Small intestine (tissue), 7 donors: ENCODE measurements around the gene KCNK3. TPM values are rescaled to one million over a fixed set of nuclear protein-coding genes. Genes with fewer than 3 reads are reported as not detected.
A peak's percentile ranks its signal among the peaks of the same experiment; 100 is the strongest.

Source experiments
- DNase-seq, 2 donors: peaks; one replicate each; pipeline versions ENCODE4 v3.0.0 to v3.0.0-alpha.2; 2013
- FAIRE-seq: peaks from 2 replicates; lab custom pipeline; 2012; peaks lifted over from hg19 to GRCh38; lab: Jason Lieb, UNC
- H3K27ac ChIP-seq, 3 donors: one replicate each; pipeline ENCODE4 v1.5.1; 2013; ENCODE audit warnings: low read length in 2 of 3, mild to moderate bottlenecking in 2 of 3, control low read depth in 1 of 3, inconsistent platforms in 1 of 3, low read depth in 1 of 3, moderate library complexity in 1 of 3
- H3K27me3 ChIP-seq, 3 donors: one replicate each; pipeline ENCODE4 v1.6.1; 2013; ENCODE audit warnings: low read length in 3 of 3, inconsistent platforms in 1 of 3; ENCODE audit not compliant: control insufficient read depth in 3 of 3, insufficient read depth in 3 of 3
- H3K36me3 ChIP-seq, 3 donors: one replicate each; pipeline ENCODE4 v1.6.1; 2013; ENCODE audit warnings: low read length in 3 of 3, inconsistent platforms in 1 of 3, low read depth in 1 of 3, mild to moderate bottlenecking in 1 of 3, moderate library complexity in 1 of 3; ENCODE audit not compliant: control insufficient read depth in 3 of 3, insufficient read depth in 2 of 3
- H3K4me1 ChIP-seq, 3 donors: one replicate each; pipeline ENCODE4 v1.6.1; 2013; ENCODE audit warnings: low read length in 2 of 3, inconsistent platforms in 1 of 3, low read depth in 1 of 3, mild to moderate bottlenecking in 1 of 3, moderate library complexity in 1 of 3; ENCODE audit not compliant: control insufficient read depth in 3 of 3, insufficient read depth in 2 of 3
- H3K4me3 ChIP-seq, 3 donors: one replicate each; pipeline ENCODE4 v1.5.1; 2013; ENCODE audit warnings: low read length in 3 of 3, control low read depth in 1 of 3, inconsistent platforms in 1 of 3, low read depth in 1 of 3, mild to moderate bottlenecking in 1 of 3, moderate library complexity in 1 of 3
- H3K9me3 ChIP-seq, 2 donors: one replicate each; pipeline ENCODE4 v1.6.1; 2013; ENCODE audit warnings: low read depth in 1 of 2, low read length in 1 of 2; ENCODE audit not compliant: control insufficient read depth in 2 of 2, insufficient read depth in 1 of 2
- WGBS, 3 donors: extraction: QIAGEN DNeasy Blood & Tissue Kit; methylation state at CpG; one replicate each; pipeline ENCODE4 v1.1.7; 2013; 5-methylcytosine and 5-hydroxymethylcytosine counted together
- polyA plus RNA-seq, 4 donors: library from polyadenylated mRNA; stranded (reverse) in 3 of 4; unstranded in 1 of 4; fragments of 200-250 nt in 3 of 4; fragments of 120-200 nt in 1 of 4; gene quantifications; one replicate each; pipeline versions ENCODE4 v1.2.1 to v1.2.3, GENCODE V29; 2013
- donor health status: healthy with polysubstance abuse.
- donor health status: control.
- donor health status: control.
- donor health status: Bipolar disorder and iron deficiency.
- donor health status: healthy.

Gene KCNK3
- polyA plus RNA-seq, 4 donors, result 0.22 to 3.3 (median 0.28) TPM

DNA sequence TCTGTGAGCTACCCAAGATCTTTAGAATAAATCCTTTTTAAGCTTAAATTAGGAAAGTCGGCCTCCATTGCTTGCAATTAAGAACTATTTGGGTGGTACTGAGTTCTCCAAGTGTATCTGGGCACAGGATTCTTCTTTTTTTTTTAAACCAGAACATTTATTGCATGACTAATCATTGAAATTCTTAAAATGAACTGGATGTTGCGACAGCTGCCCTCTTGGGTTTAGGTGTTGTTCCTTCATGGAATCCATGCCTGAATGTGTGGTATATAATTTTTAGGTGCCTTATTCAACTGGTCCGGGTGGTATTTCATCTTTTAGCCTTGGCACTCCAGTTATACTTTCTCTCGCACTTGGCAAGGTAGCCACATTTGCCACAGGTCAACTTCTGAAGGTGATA, 14.5 kb upstream of the KCNK3 start:
- WGBS, 3 donors, result 91 to 94% (median 94%) methylated on average over 4 of the region's 4 CpGs
- DNase-seq, result no peak
- H3K36me3 ChIP-seq, result no peaks in the 10 kb centered on the region
- no peak overlapping the region for H3K27ac ChIP-seq
- FAIRE-seq, result no peak
- no peaks in the 10 kb centered on the region for H3K4me1 ChIP-seq
- H3K9me3 ChIP-seq, result peaks cover 0 to 5% of the 10 kb centered on the region in 2 donors
- peaks cover 0 to 14% (median 2%) of the 10 kb centered on the region in 3 donors for H3K27me3 ChIP-seq
- no peak overlapping the region for H3K4me3 ChIP-seq

GRCh38 chr2:26679867-26680266, 12.7 kb upstream of the KCNK3 start:
- FAIRE-seq, result no peak
- no peaks in the 10 kb centered on the region for H3K4me1 ChIP-seq
- no peak overlapping the region for H3K27ac ChIP-seq
- H3K27me3 ChIP-seq, result peaks cover 0 to 19% (median 2%) of the 10 kb centered on the region in 3 donors
- WGBS, 3 donors, result 71 to 83% (median 82%) methylated on average over 4 of the region's 4 CpGs
- H3K9me3 ChIP-seq, result peaks cover 0 to 5% of the 10 kb centered on the region in 2 donors
- no peaks in the 10 kb centered on the region for H3K36me3 ChIP-seq
- no peak overlapping the region for H3K4me3 ChIP-seq
- DNase-seq, result no peak

DNA sequence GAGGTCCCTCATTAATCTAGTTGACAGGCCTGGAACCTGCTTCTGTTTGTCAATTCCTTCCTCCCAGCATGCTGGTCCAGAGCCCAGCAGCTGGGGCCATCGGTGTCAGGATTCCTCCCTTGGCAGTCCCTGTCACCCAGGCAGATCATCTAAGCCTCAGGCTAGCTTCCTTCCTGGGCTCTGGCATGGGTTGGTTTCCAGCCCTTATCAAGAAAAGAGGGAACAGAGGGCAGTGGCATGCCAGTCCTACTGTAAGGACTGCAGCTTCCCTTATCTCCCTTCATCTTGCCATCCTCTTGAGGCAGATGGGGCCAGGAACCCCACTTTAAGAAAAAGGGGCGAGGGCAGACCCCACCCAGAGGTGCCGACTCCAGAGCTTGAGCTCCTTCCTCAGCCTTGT, 10.9 kb upstream of the KCNK3 start:
- FAIRE-seq (no peak), DNase-seq (no peak)
- H3K4me1 ChIP-seq, result peaks cover 0 to 5% (median 0%) of the 10 kb centered on the region in 3 donors
- WGBS, 3 donors, result 64 to 76% (median 67%) methylated on average over 3 of the region's 3 CpGs
- H3K27ac ChIP-seq, result no peak overlapping the region
- H3K36me3 ChIP-seq, result no peaks in the 10 kb centered on the region
- no peak overlapping the region for H3K4me3 ChIP-seq
- peaks cover 0 to 5% of the 10 kb centered on the region in 2 donors for H3K9me3 ChIP-seq
- peaks cover 0 to 29% (median 5%) of the 10 kb centered on the region in 3 donors for H3K27me3 ChIP-seq

DNA sequence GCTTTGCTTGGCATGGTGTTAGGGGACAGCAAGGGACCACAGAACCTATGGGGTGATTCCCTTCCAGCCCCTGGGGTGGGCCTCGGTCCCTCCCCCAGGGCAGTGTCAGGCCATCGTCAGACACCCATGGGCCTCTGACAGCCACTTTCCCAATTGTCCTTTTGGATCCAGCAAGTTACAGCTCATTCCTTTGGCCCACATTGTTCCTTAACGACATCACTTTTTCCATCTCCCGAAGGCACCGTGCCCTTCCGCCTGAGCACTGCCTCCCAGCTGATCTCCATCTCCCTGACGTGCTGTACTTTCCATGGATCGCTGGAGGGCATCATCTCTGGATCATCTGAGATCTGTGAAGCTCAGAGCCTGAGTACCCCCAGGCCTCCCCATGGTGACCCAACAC, 10.4 kb upstream of the KCNK3 start:
- DNase-seq, result no peak
- Histone ChIP-seq H3K27me3 (peaks cover 0 to 29% (median 5%) of the 10 kb centered on the region in 3 donors), H3K36me3 (no peaks in the 10 kb centered on the region), H3K27ac (no peak overlapping the region), H3K9me3 (peaks cover 0 to 5% of the 10 kb centered on the region in 2 donors), H3K4me3 (no peak overlapping the region), H3K4me1 (peaks cover 0 to 5% (median 0%) of the 10 kb centered on the region in 3 donors)
- 79 to 91% (median 87%) methylated on average over 8 of the region's 8 CpGs for WGBS, 3 donors
- FAIRE-seq, result no peak

DNA sequence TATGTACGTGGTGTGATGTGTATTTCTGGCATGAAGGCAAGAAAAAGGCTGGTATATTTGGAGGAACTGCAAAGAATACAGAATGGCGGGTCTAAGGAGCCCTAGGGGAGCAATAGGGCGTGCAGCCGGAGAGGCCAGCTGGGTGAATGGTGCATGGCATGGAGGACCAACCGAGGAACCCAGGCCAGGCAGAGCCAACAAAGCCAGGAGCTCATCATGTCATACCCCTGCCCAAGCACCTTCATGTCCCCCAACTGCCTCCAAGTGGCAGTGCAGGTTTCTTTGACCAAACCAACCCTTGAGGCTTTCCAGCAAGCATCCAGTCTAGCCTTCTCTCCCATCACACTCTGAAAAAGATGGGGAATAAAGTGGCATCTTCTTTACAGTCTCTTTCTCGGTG, 8.9 kb upstream of the KCNK3 start:
- 84 to 88% (median 84%) methylated on average over 6 of the region's 6 CpGs for WGBS, 3 donors
- FAIRE-seq (no peak), DNase-seq (no peak)
- no peaks in the 10 kb centered on the region for H3K9me3 ChIP-seq
- H3K4me1 ChIP-seq, result peaks cover 0 to 5% (median 0%) of the 10 kb centered on the region in 3 donors
- peaks cover 0 to 37% (median 6%) of the 10 kb centered on the region in 3 donors for H3K27me3 ChIP-seq
- H3K4me3 ChIP-seq, result no peak overlapping the region
- no peaks in the 10 kb centered on the region for H3K36me3 ChIP-seq
- no peak overlapping the region for H3K27ac ChIP-seq

- FAIRE-seq (no peak), DNase-seq (no peak)
- WGBS, 3 donors, result 75 to 90% (median 77%) methylated on average over 5 of the region's 5 CpGs
- H3K9me3 ChIP-seq, result no peaks in the 10 kb centered on the region
- peaks cover 0 to 47% (median 6%) of the 10 kb centered on the region in 3 donors for H3K27me3 ChIP-seq
- H3K27ac ChIP-seq, result no peak overlapping the region
- H3K4me3 ChIP-seq, result no peak overlapping the region
- H3K36me3 ChIP-seq, result no peaks in the 10 kb centered on the region
- peaks cover 0 to 5% (median 0%) of the 10 kb centered on the region in 3 donors for H3K4me1 ChIP-seq
Observed at GRCh38 chr2:26685341-26685740, 7.2 kb upstream of the KCNK3 start.

GRCh38 chr2:26685989-26686839, 6.3 kb upstream of the KCNK3 start:
- H3K4me3 ChIP-seq, result no peak overlapping the region
- no peaks in the 10 kb centered on the region for H3K36me3 ChIP-seq
- H3K9me3 ChIP-seq, result no peaks in the 10 kb centered on the region
- peaks cover 0 to 56% (median 8%) of the 10 kb centered on the region in 3 donors for H3K27me3 ChIP-seq
- peak overlapping the region in 1 of 3 donors; percentile 11 for H3K27ac ChIP-seq
- H3K4me1 ChIP-seq, result peaks cover 0 to 5% (median 0%) of the 10 kb centered on the region in 3 donors
- DNase-seq (peak; percentile 32 to 56), FAIRE-seq (no peak)
- WGBS, 3 donors, result 9 to 23% (median 11%) methylated on average over 16 of the region's 16 CpGs

- FAIRE-seq (no peak), DNase-seq (no peak)
- H3K27ac ChIP-seq, result no peak overlapping the region
- peaks cover 0 to 8% (median 0%) of the 10 kb centered on the region in 3 donors for H3K4me1 ChIP-seq
- no peak overlapping the region for H3K4me3 ChIP-seq
- H3K9me3 ChIP-seq, result no peaks in the 10 kb centered on the region
- H3K27me3 ChIP-seq, result peaks cover 0 to 59% (median 10%) of the 10 kb centered on the region in 3 donors
- no peaks in the 10 kb centered on the region for H3K36me3 ChIP-seq
- 79 to 80% (median 79%) methylated on average over 4 of the region's 4 CpGs for WGBS, 3 donors
Observed at GRCh38 chr2:26687328-26687727, 5.2 kb upstream of the KCNK3 start.
